Liver (tissue), 9 donors: Measurements from ENCODE around the gene CAPN7. TPM values are rescaled to one million over a fixed set of nuclear protein-coding genes. Genes with fewer than 3 reads are reported as not detected.
A peak's percentile ranks its signal among the peaks of the same experiment; 100 is the strongest.

ENCODE experiments used
- DNase-seq: peaks from one replicate; pipeline ENCODE4 v3.0.0-alpha.2; 2017; ENCODE audit warnings: low spot score
- H3K27ac ChIP-seq, 2 donors: one replicate each; pipeline ENCODE4 v1.7.0; 2013; ENCODE audit warnings: inconsistent platforms in 2 of 2, low read length in 2 of 2, control low read depth in 1 of 2, low read depth in 1 of 2, mild to moderate bottlenecking in 1 of 2
- H3K27me3 ChIP-seq, 4 donors: one replicate each; pipeline versions ENCODE4 v1.6.1 to v1.7.0; 2013; ENCODE audit warnings: low read length in 3 of 4, inconsistent platforms in 1 of 4, mild to moderate bottlenecking in 1 of 4, moderate library complexity in 1 of 4; ENCODE audit not compliant: control insufficient read depth in 4 of 4, insufficient read depth in 4 of 4
- H3K36me3 ChIP-seq, 4 donors: one replicate each; pipeline versions ENCODE4 v1.6.1 to v1.7.0; 2013; ENCODE audit warnings: low read length in 3 of 4, mild to moderate bottlenecking in 3 of 4, low read depth in 1 of 4, moderate library complexity in 1 of 4; ENCODE audit not compliant: control insufficient read depth in 4 of 4, insufficient read depth in 3 of 4
- H3K4me1 ChIP-seq, 4 donors: one replicate each; pipeline versions ENCODE4 v1.6.1 to v1.7.0; 2013; ENCODE audit warnings: low read length in 3 of 4, mild to moderate bottlenecking in 3 of 4, moderate library complexity in 1 of 4; ENCODE audit not compliant: control insufficient read depth in 4 of 4, insufficient read depth in 4 of 4
- H3K4me3 ChIP-seq, 3 donors: one replicate each; pipeline versions ENCODE4 v1.6.1 to v1.7.0; 2013; ENCODE audit warnings: low read length in 3 of 3, control low read depth in 1 of 3, low read depth in 1 of 3, mild to moderate bottlenecking in 1 of 3
- H3K9ac ChIP-seq, 2 donors: one replicate each; pipeline ENCODE4 v1.7.0; 2013; ENCODE audit warnings: low read length in 2 of 2, mild to moderate bottlenecking in 2 of 2, moderate library complexity in 2 of 2, control low read depth in 1 of 2, low read depth in 1 of 2
- H3K9me3 ChIP-seq, 4 donors: one replicate each; pipeline versions ENCODE4 v1.6.1 to v1.7.0; 2013; ENCODE audit warnings: low read length in 3 of 4; ENCODE audit not compliant: control insufficient read depth in 4 of 4
- ATF3 ChIP-seq: IDR thresholded peaks from 2 replicates; pipeline ENCODE4 v1.6.1; 2016; ENCODE audit warnings: antibody characterized with exemption
- CTCF ChIP-seq: fragments of 150-350 bp; IDR thresholded peaks from 2 replicates; pipeline ENCODE4 v1.5.1; 2017; ENCODE audit warnings: improper control_type of control experiment, low read depth, low read length; ENCODE audit not compliant: missing input control
- EGR1 ChIP-seq, 2 donors: IDR thresholded peaks; 2 replicates each; pipeline ENCODE4 v1.6.1; 2016 to 2018; ENCODE audit warnings: antibody characterized with exemption in 2 of 2, low read depth in 2 of 2
- FOXA1 ChIP-seq: IDR thresholded peaks from 2 replicates; pipeline ENCODE4 v1.6.1; 2016; ENCODE audit warnings: antibody characterized with exemption
- FOXA2 ChIP-seq: IDR thresholded peaks from 2 replicates; pipeline ENCODE4 v1.6.1; 2016; ENCODE audit warnings: antibody characterized with exemption
- HNF4A ChIP-seq, 2 donors: conservative IDR thresholded peaks; 2 replicates each; pipeline ENCODE4 v1.6.1; 2016; ENCODE audit warnings: antibody characterized with exemption in 2 of 2, mild to moderate bottlenecking in 2 of 2
- JUND ChIP-seq, 2 donors: IDR thresholded peaks; 2 replicates each; pipeline ENCODE4 v1.6.1; 2016; ENCODE audit warnings: antibody characterized with exemption in 2 of 2
- NR2F2 ChIP-seq: IDR thresholded peaks from 2 replicates; pipeline ENCODE4 v1.6.1; 2016; ENCODE audit warnings: antibody characterized with exemption
- RAD21 ChIP-seq, 2 donors: IDR thresholded peaks; 2 replicates each; pipeline ENCODE4 v1.6.1; 2016; ENCODE audit warnings: antibody characterized with exemption in 2 of 2, mild to moderate bottlenecking in 2 of 2
- REST ChIP-seq: IDR thresholded peaks from 2 replicates; pipeline ENCODE4 v1.6.1; 2016; ENCODE audit warnings: antibody characterized with exemption, mild to moderate bottlenecking
- RXRA ChIP-seq, 2 donors: IDR thresholded peaks; 2 replicates each; pipeline ENCODE4 v1.6.1; 2017 to 2018; ENCODE audit warnings: antibody characterized with exemption in 2 of 2, mild to moderate bottlenecking in 1 of 2
- SP1 ChIP-seq: IDR thresholded peaks from 2 replicates; pipeline ENCODE4 v1.6.1; 2018; ENCODE audit warnings: antibody characterized with exemption, mild to moderate bottlenecking
- TAF1 ChIP-seq: conservative IDR thresholded peaks from 2 replicates; pipeline ENCODE4 v1.6.1; 2016; ENCODE audit warnings: antibody characterized with exemption, mild to moderate bottlenecking
- YY1 ChIP-seq: IDR thresholded peaks from 2 replicates; pipeline ENCODE4 v1.6.1; 2016; ENCODE audit warnings: antibody characterized with exemption, mild to moderate bottlenecking
- WGBS: extraction: QIAGEN DNeasy Blood & Tissue Kit; methylation state at CpG from one replicate; pipeline ENCODE4 v1.1.7; 2013; 5-methylcytosine and 5-hydroxymethylcytosine counted together
- polyA plus RNA-seq, 2 donors: library from polyadenylated mRNA; stranded (reverse) in 1 of 2; unstranded in 1 of 2; fragments of 200-250 nt in 1 of 2; fragments of >200 nt in 1 of 2; fragmentation: Nextera tagmentation in 1 of 2; extraction: Ambion mirVana in 1 of 2; gene quantifications; one replicate each; pipeline versions ENCODE4 v1.2.1 to v1.2.3, GENCODE V29; 2013 to 2015
- total RNA-seq, 2 donors: library from RNA; depleted of rRNA; stranded (reverse); fragments of >200 nt; gene quantifications; one replicate each; pipeline ENCODE4 v1.2.3, GENCODE V29; 2014
- TF ChIP-seq, protein P1 (sequence below): IDR thresholded peaks from 2 replicates; pipeline ENCODE4 v1.6.1; 2016; ENCODE audit warnings: antibody characterized with exemption
- TF ChIP-seq, protein P2 (sequence below): IDR thresholded peaks from 2 replicates; pipeline ENCODE4 v1.6.1; 2016; ENCODE audit warnings: antibody characterized with exemption
- donor health status: healthy.
- donor health status: healthy.
- donor health status: healthy.
- donor health status: healthy.
- donor health status: healthy.

The CAPN7 gene
- total and polyA plus RNA-seq, 4 donors = 9.5 to 41.9 (median 17.9) TPM

DNA sequence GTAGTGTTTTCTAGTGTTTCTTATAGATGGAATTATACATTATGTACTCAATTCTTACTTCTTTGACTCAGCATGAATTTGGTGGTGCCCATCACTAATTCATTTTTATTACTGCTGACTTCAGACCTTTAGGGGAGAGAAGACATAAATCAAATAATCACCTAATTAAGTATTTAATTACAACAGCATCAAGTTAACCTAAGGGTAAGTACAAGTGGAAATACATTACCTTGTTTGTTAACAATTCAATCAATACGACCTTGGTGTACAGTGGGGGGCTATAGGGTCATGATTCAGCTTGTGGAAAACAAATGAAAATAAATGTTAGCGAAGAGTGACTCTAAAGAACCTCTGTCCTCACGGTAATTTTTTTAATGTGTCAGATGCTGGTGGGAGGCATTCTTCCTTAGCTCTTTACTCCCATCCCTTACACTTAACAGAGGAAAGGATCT, 538 bp upstream of the CAPN7 start:
- H3K9ac ChIP-seq = peak overlapping the region; percentile 95 to 99
- peaks cover 5 to 24% (median 7%) of the 10 kb centered on the region in 4 donors for H3K4me1 ChIP-seq
- 7% methylated on average over 3 of the region's 3 CpGs for WGBS
- peak overlapping the region; percentile 96 to 98 for H3K27ac ChIP-seq
- H3K4me3 ChIP-seq = peak overlapping the region; percentile 71 to 83 (median 79)
- H3K36me3 ChIP-seq = peaks cover 0 to 3% (median under 1%) of the 10 kb centered on the region in 4 donors
- no peak for DNase-seq
- TF ChIP-seq, protein P1, sequence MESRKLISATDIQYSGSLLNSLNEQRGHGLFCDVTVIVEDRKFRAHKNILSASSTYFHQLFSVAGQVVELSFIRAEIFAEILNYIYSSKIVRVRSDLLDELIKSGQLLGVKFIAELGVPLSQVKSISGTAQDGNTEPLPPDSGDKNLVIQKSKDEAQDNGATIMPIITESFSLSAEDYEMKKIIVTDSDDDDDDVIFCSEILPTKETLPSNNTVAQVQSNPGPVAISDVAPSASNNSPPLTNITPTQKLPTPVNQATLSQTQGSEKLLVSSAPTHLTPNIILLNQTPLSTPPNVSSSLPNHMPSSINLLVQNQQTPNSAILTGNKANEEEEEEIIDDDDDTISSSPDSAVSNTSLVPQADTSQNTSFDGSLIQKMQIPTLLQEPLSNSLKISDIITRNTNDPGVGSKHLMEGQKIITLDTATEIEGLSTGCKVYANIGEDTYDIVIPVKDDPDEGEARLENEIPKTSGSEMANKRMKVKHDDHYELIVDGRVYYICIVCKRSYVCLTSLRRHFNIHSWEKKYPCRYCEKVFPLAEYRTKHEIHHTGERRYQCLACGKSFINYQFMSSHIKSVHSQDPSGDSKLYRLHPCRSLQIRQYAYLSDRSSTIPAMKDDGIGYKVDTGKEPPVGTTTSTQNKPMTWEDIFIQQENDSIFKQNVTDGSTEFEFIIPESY = peak; percentile 9
- TF ChIP-seq NR2F2 (no peak), TAF1 (peak; percentile 75)
- TF ChIP-seq, protein P2, sequence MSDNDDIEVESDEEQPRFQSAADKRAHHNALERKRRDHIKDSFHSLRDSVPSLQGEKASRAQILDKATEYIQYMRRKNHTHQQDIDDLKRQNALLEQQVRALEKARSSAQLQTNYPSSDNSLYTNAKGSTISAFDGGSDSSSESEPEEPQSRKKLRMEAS = peak; percentile 42
- H3K27me3 ChIP-seq = no peaks in the 10 kb centered on the region
- H3K9me3 ChIP-seq = no peaks in the 10 kb centered on the region

DNA sequence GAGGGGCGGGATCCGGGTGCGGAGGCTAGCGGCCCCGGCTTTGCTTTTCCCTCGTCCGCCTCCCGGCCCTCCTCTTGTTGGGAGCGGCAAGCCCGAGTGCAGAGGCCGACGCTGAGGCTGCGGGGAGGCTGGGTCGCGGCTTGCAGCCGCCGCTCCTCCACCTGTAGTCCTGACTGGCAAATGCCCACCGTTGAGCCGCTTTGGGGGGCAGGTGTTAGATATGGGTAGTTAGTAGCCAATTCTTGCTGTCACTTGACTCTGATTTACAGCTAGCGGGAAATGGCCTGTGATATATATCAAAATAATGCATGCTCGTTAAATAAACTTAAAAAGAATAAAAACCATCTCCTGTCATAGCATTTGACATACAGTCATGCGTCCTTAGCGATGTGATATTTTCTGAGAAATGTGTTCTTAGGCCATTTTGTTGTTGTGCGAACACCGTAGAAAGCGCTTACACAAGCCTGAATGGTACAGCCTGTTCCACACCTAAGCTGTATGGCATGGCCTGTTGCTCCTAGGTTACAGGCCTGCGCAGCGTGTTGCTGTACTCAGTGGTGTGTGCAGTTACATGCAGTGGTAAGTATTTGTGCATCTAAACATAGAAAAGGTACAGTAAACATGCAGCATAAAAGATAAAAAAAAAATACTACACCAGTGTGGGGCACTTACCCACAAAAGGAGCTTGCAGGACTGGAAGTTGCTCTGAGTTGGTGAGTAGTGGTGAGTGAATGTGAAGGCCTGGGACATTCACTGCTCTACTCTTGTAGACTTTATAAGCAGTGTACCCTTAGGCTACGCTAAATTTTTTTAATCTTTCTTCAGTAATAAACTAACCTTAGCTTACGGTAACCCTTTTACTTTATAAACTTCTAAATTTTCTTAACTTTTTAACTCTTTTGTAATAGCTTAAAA, 873 bp downstream of the CAPN7 start:
- Histone ChIP-seq H3K4me3 (peak overlapping the region; percentile 83 to 86 (median 85)), H3K4me1 (peaks cover 3 to 20% (median 7%) of the 10 kb centered on the region in 4 donors), H3K27ac (peak overlapping the region; percentile 96 to 98), H3K27me3 (no peaks in the 10 kb centered on the region), H3K9ac (peak overlapping the region; percentile 96 to 97), H3K36me3 (peaks cover 0 to 9% (median under 1%) of the 10 kb centered on the region in 4 donors), H3K9me3 (no peaks in the 10 kb centered on the region)
- peak; percentile 39 for DNase-seq
- 2% methylated on average over 30 of the region's 30 CpGs for WGBS
- no peak for TF ChIP-seq ATF3
- peak; percentile 55 for TF ChIP-seq YY1
- TF ChIP-seq REST = no peak
- TF ChIP-seq FOXA2 = no peak
- no peak for TF ChIP-seq CTCF
- TF ChIP-seq HNF4A (conservative IDR thresholded peaks at IDR 0.05) = no peak
- no peak for TF ChIP-seq RAD21 (IDR thresholded peaks at IDR 0.05)
- no peak for TF ChIP-seq SP1
- TF ChIP-seq TAF1 = peak; percentile 27
- TF ChIP-seq, protein P2 = peak; percentile 21
- no peak for TF ChIP-seq FOXA1
- TF ChIP-seq RXRA (IDR thresholded peaks at IDR 0.05) = peak in 1 of 2 donors; percentile 22
- TF ChIP-seq EGR1 (IDR thresholded peaks at IDR 0.05; ENCODE audit: low read depth in 2 of 2) = no peak
- no peak for TF ChIP-seq JUND (IDR thresholded peaks at IDR 0.05)
